HCT116 (cell line): ENCODE measurements around the gene CCSER1. TPM values are rescaled to one million over a fixed set of nuclear protein-coding genes. Genes with fewer than 3 reads are reported as not detected.

Experiments
- ATAC-seq: fragments of 200-7000 bp; cut with Tn5 transposase; 2 replicates; pipeline ENCODE4 v1.9.1; 2020; ENCODE audit warnings: mild to moderate bottlenecking, moderate library complexity
- BruUV-seq: library from RNA; stranded (reverse); fragments of 400-500 nt; replicated peaks from 2 replicates; lab custom pipeline; 2021; lab: Mats Ljungman, UMichigan
- CTCF ChIA-PET: fragments of 300-600 bp; sonication (Branson Sonifier 250); formaldehyde crosslinking; loops from one replicate; lab custom pipeline; 2021; ENCODE audit warnings: antibody characterized with exemption; lab: Charles Lee
- POLR2A ChIA-PET: fragments of 300-600, 350-600 bp; sonication (Branson Sonifier 250); formaldehyde crosslinking; loops from one replicate; lab custom pipeline; 2021; ENCODE audit warnings: antibody characterized with exemption; lab: Charles Lee
- RAD21 ChIA-PET, 2 experiments: fragments of 300-600 bp; sonication (Branson Sonifier 250); formaldehyde crosslinking; loops; one replicate each; lab custom pipeline; 2023; ENCODE audit warnings: low total read pairs in 2 of 2; ENCODE audit not compliant: uncharacterized antibody in 2 of 2, unreplicated experiment in 2 of 2, low non-redundant PET in 1 of 2; lab: Charles Lee
- DNase-seq: peaks from one replicate; pipeline ENCODE4 v3.0.0-alpha.2; 2010; ENCODE audit warnings: low read depth, low spot score
- H2AFZ ChIP-seq: fragments of 200-600 bp; shearing (Covaris generic), sonication (generic); 2 replicates; pipeline ENCODE4 v1.6.1; 2017; ENCODE audit warnings: low read depth, mixed run types, mixed read lengths, antibody characterized with exemption, low read length; ENCODE audit not compliant: poor library complexity, severe bottlenecking
- H3K27ac ChIP-seq: 2 replicates; pipeline ENCODE4 v1.5.1; 2012; ENCODE audit warnings: low read depth, low read length
- H3K27me3 ChIP-seq: fragments of 200-600 bp; sonication (generic); 2 replicates; pipeline ENCODE4 v1.6.1; 2016; ENCODE audit warnings: mixed run types, low read length, mixed read lengths; ENCODE audit not compliant: insufficient read depth
- H3K36me3 ChIP-seq, 2 experiments: fragments of 200-500 bp in 1 of 2; fragments of 200-600 bp in 1 of 2; sonication (Bioruptor generic) in 1 of 2; sonication (generic) in 1 of 2; 2 replicates each; pipeline versions ENCODE4 v1.5.1 to v1.6.1; 2014 to 2016; ENCODE audit warnings: low read length in 2 of 2, inconsistent platforms in 1 of 2, mixed read lengths in 1 of 2, mixed run types in 1 of 2; ENCODE audit not compliant: insufficient read depth in 2 of 2, control insufficient read depth in 1 of 2
- H3K4me1 ChIP-seq, 2 experiments: fragments of 200-600 bp in 1 of 2; sonication (generic) in 1 of 2; 2 replicates each; pipeline versions ENCODE4 v1.5.1 to v1.6.1; 2012 to 2017; ENCODE audit warnings: low read length in 2 of 2, inconsistent platforms in 1 of 2, mild to moderate bottlenecking in 1 of 2, mixed read lengths in 1 of 2, mixed run types in 1 of 2, moderate library complexity in 1 of 2; ENCODE audit not compliant: insufficient read depth in 2 of 2, control insufficient read depth in 1 of 2
- H3K4me2 ChIP-seq: fragments of 200-600 bp; sonication (generic); 2 replicates; pipeline ENCODE4 v1.6.1; 2017; ENCODE audit warnings: mixed run types, low read length, mixed read lengths
- H3K4me3 ChIP-seq, 2 experiments: fragments of 200-600 bp in 1 of 2; sonication (generic) in 1 of 2; replicated peaks in 1 of 2; 2 replicates each; pipeline ENCODE4 v1.5.1; 2011 to 2016; ENCODE audit warnings: low read length in 2 of 2, control low read depth in 1 of 2, low read depth in 1 of 2, mild to moderate bottlenecking in 1 of 2, mixed read lengths in 1 of 2, mixed run types in 1 of 2
- H3K79me2 ChIP-seq: fragments of 200-600 bp; sonication (generic); 2 replicates; pipeline ENCODE4 v1.6.1; 2017; ENCODE audit warnings: mild to moderate bottlenecking, mixed run types, low read length, moderate library complexity, mixed read lengths; ENCODE audit not compliant: insufficient read depth
- H3K9ac ChIP-seq: fragments of 200-600 bp; sonication (generic); 2 replicates; pipeline ENCODE4 v1.6.1; 2016; ENCODE audit warnings: low read length, mixed read lengths
- H3K9me2 ChIP-seq: fragments of 200-600 bp; sonication (generic), shearing (Covaris generic); 2 replicates; pipeline ENCODE4 v1.6.1; 2017; ENCODE audit warnings: mixed run types, mild to moderate bottlenecking, moderate library complexity; ENCODE audit not compliant: insufficient read depth
- H3K9me3 ChIP-seq, 2 experiments: fragments of 200-500 bp in 1 of 2; fragments of 200-600 bp in 1 of 2; sonication (Bioruptor generic) in 1 of 2; sonication (generic) in 1 of 2; 2 replicates each; pipeline ENCODE4 v1.6.1; 2014 to 2017; ENCODE audit warnings: low read length in 2 of 2, mixed read lengths in 2 of 2, inconsistent platforms in 1 of 2, low read depth in 1 of 2, mild to moderate bottlenecking in 1 of 2, mixed run types in 1 of 2, moderate library complexity in 1 of 2; ENCODE audit not compliant: control insufficient read depth in 1 of 2, insufficient read depth in 1 of 2
- H4K20me1 ChIP-seq: fragments of 200-600 bp; sonication (generic), shearing (Covaris generic); 2 replicates; pipeline ENCODE4 v1.6.1; 2017; ENCODE audit warnings: mixed run types, mild to moderate bottlenecking, moderate library complexity; ENCODE audit not compliant: insufficient read depth
- ATF3 ChIP-seq: IDR thresholded peaks from 2 replicates; pipeline ENCODE4 v1.6.1; 2012
- CBX3 ChIP-seq: IDR thresholded peaks from 2 replicates; pipeline ENCODE4 v1.6.1; 2012; ENCODE audit warnings: low read depth
- CTCF ChIP-seq, 3 experiments: fragments of 200-600 bp in 1 of 3; sonication (generic) in 1 of 3; IDR thresholded peaks in 2 of 3; conservative IDR thresholded peaks in 1 of 3; 2 replicates each; pipeline ENCODE4 v1.5.1; 2012 to 2017; ENCODE audit warnings: low read depth in 2 of 3, low read length in 2 of 3, antibody characterized with exemption in 1 of 3, borderline replicate concordance in 1 of 3, control low read depth in 1 of 3, mild to moderate bottlenecking in 1 of 3, mixed read lengths in 1 of 3, mixed run types in 1 of 3, moderate library complexity in 1 of 3; ENCODE audit not compliant: insufficient read depth in 1 of 3
- EGR1 ChIP-seq: IDR thresholded peaks from 2 replicates; pipeline ENCODE4 v1.6.1; 2012; ENCODE audit warnings: low read depth
- ELF1 ChIP-seq: IDR thresholded peaks from 2 replicates; pipeline ENCODE4 v1.6.1; 2012; ENCODE audit warnings: low read depth, borderline replicate concordance
- EZH2 ChIP-seq: fragments of 200-600 bp; sonication (generic); IDR thresholded peaks from 2 replicates; pipeline ENCODE4 v1.6.1; 2017; ENCODE audit warnings: antibody characterized with exemption, mixed run types
- EZH2phosphoT487 ChIP-seq: fragments of 200-600 bp; IDR thresholded peaks from 2 replicates; pipeline ENCODE4 v1.6.1; 2018; ENCODE audit warnings: antibody characterized with exemption, borderline replicate concordance
- FOSL1 ChIP-seq: IDR thresholded peaks from 2 replicates; pipeline ENCODE4 v1.6.1; 2012; ENCODE audit warnings: low read depth
- MAX ChIP-seq: IDR thresholded peaks from 2 replicates; pipeline ENCODE4 v1.6.1; 2012
- POLR2AphosphoS5 ChIP-seq: IDR thresholded peaks from 2 replicates; pipeline ENCODE4 v1.6.1; 2011; ENCODE audit warnings: mild to moderate bottlenecking, low read depth, low read length, moderate library complexity
- RAD21 ChIP-seq: IDR thresholded peaks from 2 replicates; pipeline ENCODE4 v1.6.1; 2012; ENCODE audit warnings: low read depth, mild to moderate bottlenecking
- REST ChIP-seq: IDR thresholded peaks from 2 replicates; pipeline ENCODE4 v1.6.1; 2012; ENCODE audit warnings: low read depth
- SIN3A ChIP-seq: IDR thresholded peaks from 2 replicates; pipeline ENCODE4 v1.6.1; 2012; ENCODE audit warnings: low read depth
- SRF ChIP-seq: IDR thresholded peaks from 2 replicates; pipeline ENCODE4 v1.6.1; 2012; ENCODE audit warnings: low read depth
- TCF7L2 ChIP-seq: IDR thresholded peaks from 2 replicates; pipeline ENCODE4 v1.7.0; 2011; ENCODE audit warnings: borderline replicate concordance, inconsistent platforms; ENCODE audit not compliant: insufficient read depth, insufficient read length; ENCODE audit errors: extremely low read depth
- YY1 ChIP-seq: IDR thresholded peaks from 2 replicates; pipeline ENCODE4 v1.6.1; 2011; ENCODE audit warnings: low read length, low read depth, moderate library complexity, mild to moderate bottlenecking; ENCODE audit not compliant: insufficient replicate concordance; ENCODE audit errors: extremely low read depth
- ZBTB33 ChIP-seq: IDR thresholded peaks from 2 replicates; pipeline ENCODE4 v1.6.1; 2011; ENCODE audit warnings: mild to moderate bottlenecking, low read length, moderate library complexity; ENCODE audit not compliant: insufficient replicate concordance; ENCODE audit errors: extremely low read depth
- ZFX ChIP-seq: fragments of 450-650 bp; IDR thresholded peaks from 2 replicates; pipeline ENCODE4 v1.6.1; 2017
- ZNF274 ChIP-seq: fragments of 200-500 bp; sonication (Bioruptor generic); IDR thresholded peaks from 2 replicates; pipeline ENCODE4 v1.6.1; 2014; ENCODE audit warnings: mild to moderate bottlenecking, low read depth, low read length, inconsistent platforms
- intact Hi-C: fragments of 100-400 bp; cut with micrococcal nuclease; formaldehyde crosslinking; loops from 2 replicates; pipeline ENCODE4 v1.10.0; 2022
- total RNA-seq: library from RNA; stranded (reverse); gene quantifications from one replicate; pipeline ENCODE4 v1.2.1, GENCODE V29; 2021; ENCODE audit not compliant: unreplicated experiment

CCSER1 gene
- total RNA-seq, 1 experiment from 2014 or later = 6.7 TPM

GRCh38 chr4:90824266-90825150 lies 697.3 kb downstream of the CCSER1 start:
- ChIA-PET RAD21 (no interaction called here), CTCF (no interaction called here), POLR2A (no interaction called here)
- no peaks in the 10 kb centered on the region for H3K79me2 ChIP-seq
- intact Hi-C loops = no loop called here
- no peaks in the 10 kb centered on the region for H3K4me1 ChIP-seq
- H3K9me2 ChIP-seq = no peaks in the 10 kb centered on the region
- ATAC-seq (no peak), DNase-seq (no peak)
- H3K4me2 ChIP-seq = no peak overlapping the region
- H3K9ac ChIP-seq = no peak overlapping the region
- H3K9me3 ChIP-seq = no peaks in the 10 kb centered on the region
- H4K20me1 ChIP-seq = no peaks in the 10 kb centered on the region
- no peak overlapping the region for H2AFZ ChIP-seq
- no peaks in the 10 kb centered on the region for H3K36me3 ChIP-seq
- no peak overlapping the region for H3K4me3 ChIP-seq
- no peak overlapping the region for H3K27ac ChIP-seq
- no TSS peak for BruUV-seq
- no peaks in the 10 kb centered on the region for H3K27me3 ChIP-seq
- TF ChIP-seq YY1 = no peak
- TF ChIP-seq EZH2 = no peak
- TF ChIP-seq ATF3 = no peak
- TF ChIP-seq REST = no peak
- TF ChIP-seq ZBTB33 = no peak
- no peak for TF ChIP-seq ELF1
- TF ChIP-seq ZFX = no peak
- TF ChIP-seq RAD21 = no peak
- TF ChIP-seq SIN3A = no peak
- TF ChIP-seq TCF7L2 = no peak
- TF ChIP-seq MAX = no peak
- TF ChIP-seq CBX3 = no peak
- TF ChIP-seq EGR1 = no peak
- TF ChIP-seq EZH2phosphoT487 = no peak
- TF ChIP-seq SRF = no peak
- no peak for TF ChIP-seq ZNF274
- TF ChIP-seq CTCF (IDR thresholded peaks at IDR 0.05 in 2 of 3, conservative IDR thresholded peaks at IDR 0.05 in 1 of 3; ENCODE audit: borderline replicate concordance in 1 of 3, insufficient read depth in 1 of 3, low read depth in 2 of 3, low read length in 2 of 3) = no peak
- TF ChIP-seq FOSL1 = no peak
- no peak for TF ChIP-seq POLR2AphosphoS5
